Renal pelvis (tissue), 4 donors: ENCODE data around the gene DUOXA1. TPM values are rescaled to one million over a fixed set of nuclear protein-coding genes. Genes with fewer than 3 reads are reported as not detected.
"Not testable (repeated sequence)": the region's sequence is repeated elsewhere in the genome, so short reads cannot be mapped to it uniquely, and the experiment has no call there.

Experiments
- DNase-seq: peaks from one replicate; pipeline ENCODE4 v3.0.0-alpha.2; 2013
- polyA plus RNA-seq, 3 donors: library from polyadenylated mRNA; unstranded; fragments of 120-200 nt; gene quantifications; one replicate each; pipeline ENCODE4 v1.2.1, GENCODE V29; 2013; ENCODE audit not compliant: insufficient read length in 3 of 3

Gene DUOXA1
- polyA plus RNA-seq, 3 donors = 0.21 to 0.33 (median 0.25) TPM

GRCh38 chr15:45151998-45152828 is 22.5 kb upstream of the DUOXA1 start:
- DNase-seq = no peak

- DNase-seq = no peak
Measured at GRCh38 chr15:45150997-45151396, 21.3 kb upstream of the DUOXA1 start.

DNA sequence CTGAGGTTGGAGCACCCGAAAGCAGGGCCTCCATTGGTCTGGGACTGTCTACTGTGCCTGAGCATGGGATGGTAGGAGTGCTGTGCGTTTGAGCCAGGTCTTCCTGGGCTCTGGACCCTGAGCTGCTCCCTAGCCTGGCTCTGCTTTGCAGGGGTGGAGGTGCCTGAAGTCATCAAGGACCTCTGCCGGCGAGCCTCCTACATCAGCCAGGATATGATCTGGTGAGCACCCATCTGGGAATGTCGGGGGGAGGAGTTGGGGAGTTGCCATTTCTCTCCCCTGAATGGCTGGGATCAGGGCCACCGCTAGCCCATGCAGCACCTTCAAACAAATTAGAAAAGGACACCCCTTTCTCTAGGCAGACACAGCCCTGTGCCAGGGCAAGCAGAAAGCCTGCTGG is 20.8 kb upstream of the DUOXA1 start:
- DNase-seq = no peak

- no peak for DNase-seq
Measured at GRCh38 chr15:45149060-45149459, 19.4 kb upstream of the DUOXA1 start.

GRCh38 chr15:45148076-45149059 is 18.7 kb upstream of the DUOXA1 start:
- no peak for DNase-seq

DNA sequence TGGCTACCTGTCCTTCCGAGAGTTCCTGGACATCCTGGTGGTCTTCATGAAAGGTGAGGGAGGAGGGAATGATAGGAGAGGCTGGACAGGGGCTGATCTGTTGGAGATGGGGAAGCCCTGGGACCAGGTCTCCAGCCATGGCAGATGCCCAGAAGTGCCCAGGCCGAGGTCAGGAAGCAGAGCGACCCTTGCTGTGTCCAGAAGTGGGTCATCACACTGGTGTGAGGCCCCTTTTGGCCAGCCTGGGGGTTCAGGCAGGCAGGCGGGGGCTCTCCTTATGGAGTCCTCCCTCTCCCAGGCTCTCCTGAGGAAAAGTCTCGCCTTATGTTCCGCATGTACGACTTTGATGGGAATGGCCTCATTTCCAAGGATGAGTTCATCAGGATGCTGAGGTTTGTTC is 17.9 kb upstream of the DUOXA1 start:
- no peak for DNase-seq

GRCh38 chr15:45146405-45146804 is 16.7 kb upstream of the DUOXA1 start:
- no peak for DNase-seq

DNA sequence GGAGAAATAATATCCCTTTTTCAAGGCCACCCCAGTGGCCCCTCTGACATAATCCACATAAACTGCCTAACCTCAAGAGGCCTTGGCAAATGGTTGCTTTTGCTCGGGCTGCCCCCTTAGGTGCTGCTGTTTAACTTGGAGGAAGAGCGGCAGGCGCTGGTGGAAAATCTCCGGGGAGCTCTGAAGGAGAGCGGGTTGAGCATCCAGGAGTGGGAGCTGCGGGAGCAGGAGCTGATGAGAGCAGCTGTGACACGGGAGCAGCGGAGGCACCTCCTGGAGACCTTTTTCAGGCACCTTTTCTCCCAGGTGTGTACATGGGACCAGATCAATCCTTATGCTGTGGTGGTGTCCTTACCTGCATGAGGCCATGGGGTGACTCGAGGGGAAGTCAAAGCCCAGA is 15.1 kb upstream of the DUOXA1 start:
- no peak for DNase-seq

GRCh38 chr15:45143946-45144345 is 14.3 kb upstream of the DUOXA1 start:
- no peak for DNase-seq

- DNase-seq = no peak
Measured at GRCh38 chr15:45143056-45143455, 13.4 kb upstream of the DUOXA1 start.

DNA sequence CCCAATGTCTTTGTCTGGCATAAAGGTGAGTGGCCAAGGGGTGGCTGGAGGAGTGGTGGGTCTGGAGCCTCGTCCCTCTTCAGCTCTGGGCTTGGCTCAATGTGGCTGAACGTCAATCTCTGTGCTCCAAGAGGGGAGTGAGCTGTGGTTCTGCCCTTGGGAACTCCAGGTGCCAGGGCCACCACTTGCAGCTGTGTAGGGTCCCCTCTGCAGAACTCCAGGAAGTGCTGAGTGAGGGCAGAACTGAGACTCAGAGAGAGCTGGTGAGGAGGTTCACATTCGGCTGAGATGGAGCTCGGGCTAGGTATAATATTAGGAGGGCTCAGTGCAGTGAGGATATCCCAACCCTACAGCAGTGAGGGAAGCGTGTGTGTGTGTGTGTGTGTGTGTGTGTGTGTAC is 11.7 kb upstream of the DUOXA1 start:
- no peak for DNase-seq

DNA sequence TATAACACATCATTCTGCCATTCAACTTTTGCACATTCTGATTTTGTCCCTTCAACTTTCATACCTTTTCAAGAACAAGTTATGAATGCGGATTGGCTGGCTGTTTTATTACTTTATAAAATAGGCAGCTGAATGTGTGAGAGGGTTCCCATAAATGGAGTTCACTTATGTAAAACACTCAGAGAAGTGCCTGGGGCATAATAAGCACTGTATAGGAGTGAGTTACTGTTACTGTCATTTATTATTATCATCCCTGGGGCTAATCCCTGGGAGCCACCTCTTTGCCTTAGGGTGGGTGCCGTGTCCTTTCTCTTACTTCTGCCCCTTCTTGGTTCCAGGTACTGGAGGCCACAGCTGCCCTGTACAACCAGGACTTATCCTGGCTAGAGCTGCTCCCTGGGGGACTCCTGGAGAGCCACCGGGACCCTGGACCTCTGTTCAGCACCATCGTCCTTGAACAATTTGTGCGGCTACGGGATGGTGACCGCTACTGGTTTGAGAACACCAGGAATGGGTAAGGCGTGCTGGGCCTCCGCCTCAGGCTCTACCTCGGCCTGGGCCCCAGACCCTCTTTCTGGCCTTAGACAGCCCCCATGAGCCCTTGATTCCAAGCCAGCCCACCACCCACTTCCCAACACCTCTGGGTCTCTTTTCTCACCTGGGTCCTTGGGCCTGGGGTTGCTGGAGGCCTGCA is 11.0 kb upstream of the DUOXA1 start:
- no peak for DNase-seq

DNA sequence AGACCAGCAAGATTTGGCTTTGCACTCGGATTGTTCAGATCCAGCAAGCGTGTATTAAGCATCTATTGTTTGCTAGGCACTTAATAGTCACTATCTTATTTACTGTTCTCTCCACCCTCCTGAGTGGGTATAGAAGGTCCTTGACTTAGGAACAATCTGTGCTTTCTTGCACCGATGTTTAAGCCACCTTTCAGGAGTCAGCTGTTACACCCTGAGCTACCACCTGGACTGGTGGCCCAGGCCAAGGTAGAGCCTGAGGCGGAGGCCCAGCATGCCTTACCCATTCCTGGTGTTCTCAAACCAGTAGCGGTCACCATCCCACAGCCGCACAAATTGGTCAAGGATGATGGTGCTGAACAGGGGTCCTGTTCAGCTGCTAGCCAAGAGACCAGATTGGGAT is 10.1 kb upstream of the DUOXA1 start:
- DNase-seq = no peak

DNA sequence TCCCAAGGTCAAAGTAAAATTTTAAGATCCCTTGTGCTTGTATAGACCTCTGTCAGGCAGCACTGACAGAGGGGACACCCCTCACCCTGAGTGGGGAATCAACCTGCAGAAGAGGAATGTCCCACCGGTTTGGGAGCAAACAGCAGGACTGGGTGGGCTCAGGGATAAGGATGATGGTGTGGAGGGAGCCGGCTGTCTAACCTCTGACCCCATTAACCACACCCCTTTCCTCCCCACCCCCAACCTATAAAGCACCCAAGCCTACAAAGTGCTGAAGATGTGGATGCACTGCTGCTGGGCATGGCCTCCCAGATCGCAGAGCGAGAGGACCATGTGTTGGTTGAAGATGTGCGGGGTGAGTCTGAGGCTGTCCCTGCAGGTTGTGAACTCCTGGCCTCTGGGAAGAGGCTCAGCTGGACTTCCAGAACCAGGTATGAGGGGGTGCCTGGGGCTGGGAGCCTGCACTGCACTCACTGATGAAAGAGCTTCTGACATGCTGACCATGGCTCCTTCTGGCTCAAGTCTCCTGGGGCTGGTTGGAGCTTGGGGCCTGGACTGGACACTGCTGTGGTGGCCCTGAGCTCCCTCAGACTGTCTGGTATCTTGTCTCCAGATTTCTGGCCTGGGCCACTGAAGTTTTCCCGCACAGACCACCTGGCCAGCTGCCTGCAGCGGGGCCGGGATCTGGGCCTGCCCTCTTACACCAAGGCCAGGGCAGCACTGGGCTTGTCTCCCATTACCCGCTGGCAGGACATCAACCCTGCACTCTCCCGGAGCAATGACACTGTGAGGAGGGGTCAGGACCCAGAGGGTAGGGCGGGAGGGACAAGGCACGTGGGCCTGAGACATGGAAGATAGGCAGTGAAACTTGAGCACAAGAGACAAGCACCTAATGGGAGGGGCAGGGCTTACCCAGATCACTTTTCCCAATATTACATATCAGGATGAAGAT is 9.4 kb upstream of the DUOXA1 start:
- no peak for DNase-seq

DNA sequence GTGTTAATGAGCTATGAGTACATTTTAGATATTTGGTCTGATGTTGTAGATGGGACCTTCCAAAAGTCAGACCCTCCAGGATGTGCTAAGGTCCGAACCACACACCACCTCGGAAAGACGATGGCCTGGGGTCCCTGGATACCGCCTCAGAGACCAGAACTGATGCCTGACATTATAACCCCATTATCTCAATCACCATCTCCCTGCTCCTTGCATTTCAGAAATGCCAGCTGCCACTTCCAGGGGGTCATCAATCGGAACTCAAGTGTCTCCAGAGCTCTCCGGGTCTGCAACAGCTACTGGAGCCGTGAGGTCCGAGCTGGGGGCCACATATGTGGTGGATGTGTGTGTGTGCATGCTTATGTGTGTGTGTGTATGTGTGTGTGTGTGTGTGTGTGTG is 8.0 kb upstream of the DUOXA1 start:
- no peak for DNase-seq

- no peak for DNase-seq
Measured at GRCh38 chr15:45136378-45136764, 6.7 kb upstream of the DUOXA1 start.

DNA sequence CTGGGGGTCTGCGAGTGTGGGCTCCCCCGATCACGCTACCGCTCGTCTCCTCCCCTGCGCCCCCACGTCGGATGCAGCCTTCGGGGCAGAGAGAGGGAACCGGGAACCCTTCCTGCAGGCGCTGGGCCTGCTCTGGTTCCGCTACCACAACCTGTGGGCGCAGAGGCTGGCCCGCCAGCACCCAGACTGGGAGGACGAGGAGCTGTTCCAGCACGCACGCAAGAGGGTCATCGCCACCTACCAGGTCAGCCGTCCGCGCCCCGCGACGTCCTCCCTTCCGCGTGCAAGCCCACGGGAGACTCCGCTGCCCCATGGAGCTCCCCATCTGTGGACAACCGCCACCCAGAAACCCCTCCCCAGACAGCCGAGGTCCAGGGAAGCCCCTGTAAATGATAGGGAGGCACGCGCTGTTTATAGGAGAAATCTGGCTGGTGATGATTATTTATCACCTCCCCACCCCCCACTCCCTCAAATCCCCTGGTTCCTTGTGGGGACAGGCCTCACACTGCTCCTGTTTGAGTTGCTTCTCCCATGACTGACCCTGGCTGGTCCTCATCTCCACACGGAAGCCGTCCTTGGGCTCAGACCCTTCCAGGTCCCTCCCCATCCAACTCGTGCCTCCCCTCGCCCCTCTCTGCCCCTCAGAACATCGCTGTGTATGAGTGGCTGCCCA is 6.2 kb upstream of the DUOXA1 start:
- not testable (repeated sequence) for DNase-seq

DNA sequence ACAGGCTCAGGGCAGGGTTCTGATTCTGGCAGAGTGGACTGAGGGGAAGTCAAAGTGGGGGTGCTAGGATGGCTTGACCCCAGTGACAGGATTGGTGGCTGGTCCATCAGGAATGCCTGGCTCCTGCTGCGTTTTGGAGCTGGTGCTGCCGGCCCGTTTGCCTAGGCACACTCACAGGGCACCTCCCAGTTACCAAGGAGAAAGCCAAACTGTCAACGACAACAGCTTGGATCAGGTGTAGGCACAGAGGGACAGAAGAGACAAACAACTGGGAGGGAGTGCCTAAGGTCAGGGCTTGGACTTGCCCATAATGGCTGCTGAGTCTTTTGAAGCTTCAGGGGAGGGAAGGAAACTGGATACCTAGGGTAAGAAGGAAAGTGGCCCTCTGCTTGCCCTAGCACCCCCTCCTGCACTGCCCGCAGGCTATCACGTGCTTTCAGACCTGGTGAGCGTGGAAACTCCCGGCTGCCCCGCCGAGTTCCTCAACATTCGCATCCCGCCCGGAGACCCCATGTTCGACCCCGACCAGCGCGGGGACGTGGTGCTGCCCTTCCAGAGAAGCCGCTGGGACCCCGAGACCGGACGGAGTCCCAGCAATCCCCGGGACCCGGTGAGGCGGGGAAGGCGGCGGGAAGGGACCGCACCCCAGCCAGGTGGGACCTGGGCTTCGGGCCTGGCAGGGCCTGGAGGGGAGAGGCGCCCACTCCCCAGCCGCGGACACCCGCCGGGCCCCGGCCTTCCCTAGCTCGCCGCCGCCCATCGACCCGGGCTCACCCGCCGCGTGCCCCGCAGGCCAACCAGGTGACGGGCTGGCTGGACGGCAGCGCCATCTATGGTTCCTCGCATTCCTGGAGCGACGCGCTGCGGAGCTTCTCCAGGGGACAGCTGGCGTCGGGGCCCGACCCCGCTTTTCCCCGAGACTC is 5.3 kb upstream of the DUOXA1 start:
- no peak for DNase-seq

GRCh38 chr15:45134046-45134445 is 4.4 kb upstream of the DUOXA1 start:
- no peak for DNase-seq
